ENCODE measurements around the gene WNT5B. TPM values are rescaled to one million over a fixed set of nuclear protein-coding genes. Genes with fewer than 3 reads are reported as not detected.

The WNT5B gene
- total and polyA plus RNA-seq, 2 donors (not counting 3 experiments of a cell fraction or from before 2014, with no cell fraction given) = not detected

- dilution Hi-C loops (cut with MboI; ENCODE audit: extremely low pct_ligation_motif_present, low sequenced_read_pairs) = no loop called here
- DNase-seq (ENCODE audit: low read depth, low spot score) (no peak), FAIRE-seq (no peak)
- Histone ChIP-seq H4K20me1 (replicated peaks; ENCODE audit: control insufficient read depth, extremely low read depth, insufficient read depth, low read length) (no peaks in the 10 kb centered on the region), H3K9me3 (replicated peaks; ENCODE audit: control insufficient read depth, insufficient read depth, low read length) (no peaks in the 10 kb centered on the region), H3K27ac (ENCODE audit: insufficient read depth, low read depth, low read length) (no peak overlapping the region), H3K4me1 (ENCODE audit: control insufficient read depth, extremely low read depth, insufficient read depth, low read length) (peaks cover 10% of the 10 kb centered on the region), H3K79me2 (ENCODE audit: control insufficient read depth, insufficient read depth, low read length) (no peaks in the 10 kb centered on the region), H3K4me2 (ENCODE audit: insufficient read depth, low read length) (no peak overlapping the region), H3K27me3 (ENCODE audit: control insufficient read depth in 2 of 2, insufficient read depth in 2 of 2, low read length in 2 of 2) (peaks cover 0 to 4% of the 10 kb centered on the region in 2 experiments), H3K9me1 (replicated peaks; ENCODE audit: control insufficient read depth, extremely low read depth, insufficient read depth, low read length) (no peaks in the 10 kb centered on the region), H3K36me3 (ENCODE audit: control insufficient read depth in 2 of 2, extremely low read depth in 1 of 2, insufficient read depth in 2 of 2, low read length in 2 of 2) (no peaks in the 10 kb centered on the region), H3K9ac (replicated peaks; ENCODE audit: extremely low read depth, insufficient read depth, low read length) (no peak overlapping the region), H3K4me3 (replicated peaks in 1 of 3; ENCODE audit: insufficient read depth in 1 of 3, low read depth in 1 of 3, low read length in 3 of 3) (no peak overlapping the region), H2AFZ (ENCODE audit: low read depth, low read length) (no peak overlapping the region)
- ChIA-PET CTCF (no interaction called here), POLR2A (no interaction called here)
- intact Hi-C loops (cut with micrococcal nuclease) = no loop called here
- no TSS peak for BruUV-seq (replicated peaks)
- no peak for TF ChIP-seq GATA2 (IDR thresholded peaks at IDR 0.05; ENCODE audit: insufficient read depth, insufficient read length, low read depth, low read length)
Observed at GRCh38 chr12:1622406-1622805, 6.6 kb upstream of the WNT5B start.

DNA sequence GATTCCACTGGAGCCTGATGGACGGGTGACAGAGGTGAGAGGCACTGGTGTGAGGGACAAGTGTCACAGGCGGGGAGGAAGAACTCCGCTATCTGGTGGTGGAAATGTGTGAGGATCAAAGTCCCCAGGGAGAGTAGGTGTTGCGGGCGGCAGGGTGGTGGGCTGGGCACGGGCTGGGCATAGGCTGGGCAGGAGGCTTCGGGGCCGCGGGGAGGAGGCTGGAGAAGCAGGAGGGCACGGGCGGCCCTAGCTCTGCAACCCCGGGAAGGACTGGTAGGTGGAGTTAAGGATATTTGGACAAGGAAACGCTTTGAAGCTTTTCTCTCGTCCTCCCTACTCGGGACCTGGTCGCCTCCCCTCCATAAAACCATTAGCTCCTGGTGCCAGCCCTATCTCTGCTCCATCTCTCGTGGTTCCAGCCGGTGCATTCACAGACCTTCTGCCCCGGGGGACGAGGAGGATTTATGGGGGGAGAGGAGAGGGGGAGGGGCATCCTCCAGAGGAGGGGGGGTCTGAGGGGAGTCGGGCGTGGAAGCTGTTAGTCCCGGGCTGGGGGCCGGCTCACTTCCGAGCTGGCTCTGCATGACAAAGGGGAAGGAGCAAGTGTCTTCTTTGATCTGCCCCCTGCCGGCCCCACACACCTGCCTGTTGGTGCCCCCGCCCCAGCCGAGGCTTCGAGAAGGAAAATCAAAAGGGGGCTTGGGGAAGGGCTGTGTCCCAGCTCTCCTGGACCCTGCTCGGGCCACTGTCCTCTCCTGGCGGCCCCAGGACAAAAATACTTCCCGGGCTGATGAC is 504 bp downstream of the WNT5B start:
- Histone ChIP-seq H3K4me1 (ENCODE audit: control insufficient read depth, extremely low read depth, insufficient read depth, low read length) (peaks cover 8% of the 10 kb centered on the region), H4K20me1 (replicated peaks; ENCODE audit: control insufficient read depth, extremely low read depth, insufficient read depth, low read length) (no peaks in the 10 kb centered on the region), H3K27ac (ENCODE audit: insufficient read depth, low read depth, low read length) (no peak overlapping the region), H3K9me3 (replicated peaks; ENCODE audit: control insufficient read depth, insufficient read depth, low read length) (no peaks in the 10 kb centered on the region), H3K36me3 (ENCODE audit: control insufficient read depth in 2 of 2, extremely low read depth in 1 of 2, insufficient read depth in 2 of 2, low read length in 2 of 2) (no peaks in the 10 kb centered on the region), H3K79me2 (ENCODE audit: control insufficient read depth, insufficient read depth, low read length) (no peaks in the 10 kb centered on the region), H3K27me3 (ENCODE audit: control insufficient read depth in 2 of 2, insufficient read depth in 2 of 2, low read length in 2 of 2) (peaks cover 45 to 50% of the 10 kb centered on the region in 2 experiments), H3K9me1 (replicated peaks; ENCODE audit: control insufficient read depth, extremely low read depth, insufficient read depth, low read length) (no peaks in the 10 kb centered on the region), H3K9ac (replicated peaks; ENCODE audit: extremely low read depth, insufficient read depth, low read length) (no peak overlapping the region), H3K4me3 (replicated peaks in 1 of 3; ENCODE audit: insufficient read depth in 1 of 3, low read depth in 1 of 3, low read length in 3 of 3) (peak overlapping the region in 1 of 3 experiments; percentile 8), H3K4me2 (ENCODE audit: insufficient read depth, low read length) (no peak overlapping the region), H2AFZ (ENCODE audit: low read depth, low read length) (no peak overlapping the region)
- no peak for FAIRE-seq
- POLR2A ChIA-PET = no interaction called here
- intact Hi-C loops (cut with micrococcal nuclease) (loop anchor here (5.0 kb wide), 1 partner anchor 953 kb away; no protein-coding TSS in a partner anchor), dilution Hi-C loops (cut with MboI; ENCODE audit: extremely low pct_ligation_motif_present, low sequenced_read_pairs) (loop anchor here (25.0 kb wide), 1 partner anchor 308 kb away; no protein-coding TSS in a partner anchor)
- TF ChIP-seq MYC (IDR thresholded peaks at IDR 0.05; ENCODE audit: low read depth, low read length) (no peak), FOS (IDR thresholded peaks at IDR 0.05; ENCODE audit: borderline replicate concordance, insufficient read depth, low read length) (no peak), JUN (IDR thresholded peaks at IDR 0.05; ENCODE audit: borderline replicate concordance, insufficient read depth, insufficient read length, low read depth) (no peak), GATA2 (IDR thresholded peaks at IDR 0.05; ENCODE audit: insufficient read depth, insufficient read length, low read depth, low read length) (no peak), POLR2A (IDR thresholded peaks at IDR 0.05; ENCODE audit: low read depth, low read length) (no peak), POLR2AphosphoS5 (IDR thresholded peaks at IDR 0.05; ENCODE audit: insufficient read depth, low read depth, low read length) (no peak), EZH2 (IDR thresholded peaks at IDR 0.05; ENCODE audit: borderline replicate concordance, low read depth, low read length, severe bottlenecking) (no peak)
- TF ChIP-seq, protein P1, sequence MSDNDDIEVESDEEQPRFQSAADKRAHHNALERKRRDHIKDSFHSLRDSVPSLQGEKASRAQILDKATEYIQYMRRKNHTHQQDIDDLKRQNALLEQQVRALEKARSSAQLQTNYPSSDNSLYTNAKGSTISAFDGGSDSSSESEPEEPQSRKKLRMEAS (IDR thresholded peaks at IDR 0.05; ENCODE audit: insufficient read depth, insufficient read length) = no peak
- TF ChIP-seq, protein P2, sequence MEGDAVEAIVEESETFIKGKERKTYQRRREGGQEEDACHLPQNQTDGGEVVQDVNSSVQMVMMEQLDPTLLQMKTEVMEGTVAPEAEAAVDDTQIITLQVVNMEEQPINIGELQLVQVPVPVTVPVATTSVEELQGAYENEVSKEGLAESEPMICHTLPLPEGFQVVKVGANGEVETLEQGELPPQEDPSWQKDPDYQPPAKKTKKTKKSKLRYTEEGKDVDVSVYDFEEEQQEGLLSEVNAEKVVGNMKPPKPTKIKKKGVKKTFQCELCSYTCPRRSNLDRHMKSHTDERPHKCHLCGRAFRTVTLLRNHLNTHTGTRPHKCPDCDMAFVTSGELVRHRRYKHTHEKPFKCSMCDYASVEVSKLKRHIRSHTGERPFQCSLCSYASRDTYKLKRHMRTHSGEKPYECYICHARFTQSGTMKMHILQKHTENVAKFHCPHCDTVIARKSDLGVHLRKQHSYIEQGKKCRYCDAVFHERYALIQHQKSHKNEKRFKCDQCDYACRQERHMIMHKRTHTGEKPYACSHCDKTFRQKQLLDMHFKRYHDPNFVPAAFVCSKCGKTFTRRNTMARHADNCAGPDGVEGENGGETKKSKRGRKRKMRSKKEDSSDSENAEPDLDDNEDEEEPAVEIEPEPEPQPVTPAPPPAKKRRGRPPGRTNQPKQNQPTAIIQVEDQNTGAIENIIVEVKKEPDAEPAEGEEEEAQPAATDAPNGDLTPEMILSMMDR (IDR thresholded peaks at IDR 0.05; ENCODE audit: extremely low read depth in 1 of 2, insufficient read depth in 1 of 2, low read depth in 1 of 2, low read length in 2 of 2) = no peak
- DNase-seq (ENCODE audit: low read depth, low spot score) = no peak
- CTCF ChIA-PET = interaction anchor here (0.6 to 1.1 kb wide), 2 partner anchors 23 to 680 kb away, joined by 3 read pairs; partner anchors contain the start of gene RAD52
- no TSS peak for BruUV-seq (replicated peaks)
